SK-N-SH treated with all-trans-retinoic acid at 6 μM for 48 hours (cell line): ENCODE data around the gene OSBPL3.
A peak's percentile ranks its signal among the peaks of the same experiment; 100 is the strongest.

ENCODE experiments used
- ATAC-seq: fragments of 200-7000 bp; cut with Tn5 transposase; 3 replicates; pipeline ENCODE4 v1.9.1; 2020; ENCODE audit warnings: mild to moderate bottlenecking, moderate library complexity
- ARNTL ChIP-seq: fragments of 450-650 bp; formaldehyde crosslinking; IDR thresholded peaks from 2 replicates; pipeline ENCODE4 v1.5.0; 2020; ENCODE audit warnings: low read depth, mild to moderate bottlenecking, moderate library complexity, borderline replicate concordance
- BACH2 ChIP-seq: fragments of 250-450 bp; sonication (Bioruptor Pico); IDR thresholded peaks from 2 replicates; pipeline ENCODE4 v1.9.0; 2021; ENCODE audit warnings: mild to moderate bottlenecking, borderline replicate concordance
- CREB5 ChIP-seq: fragments of 250-450 bp; sonication (Bioruptor Pico); IDR thresholded peaks from 2 replicates; pipeline ENCODE4 v1.5.1; 2020; ENCODE audit warnings: low read depth, mild to moderate bottlenecking, moderate library complexity
- CSDC2 ChIP-seq: fragments of 250-450 bp; sonication (Bioruptor Pico); IDR thresholded peaks from 2 replicates; pipeline ENCODE4 v1.5.0; 2020; ENCODE audit warnings: mild to moderate bottlenecking, moderate library complexity
- GLIS3 ChIP-seq: fragments of 250-450 bp; sonication (Bioruptor Pico); IDR thresholded peaks from 2 replicates; pipeline ENCODE4 v1.5.0; 2020; ENCODE audit warnings: mild to moderate bottlenecking, moderate library complexity
- OSR1 ChIP-seq: fragments of 250-450 bp; sonication (Bioruptor Pico); IDR thresholded peaks from 2 replicates; pipeline ENCODE4 v1.8.0; 2022; ENCODE audit warnings: moderate library complexity, mild to moderate bottlenecking, inconsistent platforms
- PATZ1 ChIP-seq: fragments of 250-450 bp; sonication (Bioruptor Pico); IDR thresholded peaks from 2 replicates; pipeline ENCODE4 v1.8.0; 2020; ENCODE audit warnings: mild to moderate bottlenecking, moderate library complexity, borderline replicate concordance
- POU6F1 ChIP-seq: fragments of 250-450 bp; sonication (Bioruptor Pico); IDR thresholded peaks from 2 replicates; pipeline ENCODE4 v1.8.0; 2021; ENCODE audit warnings: low read depth, mild to moderate bottlenecking, moderate library complexity, borderline replicate concordance
- RARB ChIP-seq: fragments of 250-450 bp; sonication (Bioruptor Pico); IDR thresholded peaks from 2 replicates; pipeline ENCODE4 v1.8.0; 2021; ENCODE audit warnings: mild to moderate bottlenecking, moderate library complexity
- SNAI2 ChIP-seq: fragments of 250-450 bp; sonication (Bioruptor Pico); IDR thresholded peaks from 2 replicates; pipeline ENCODE4 v1.5.0; 2020; ENCODE audit warnings: mild to moderate bottlenecking, moderate library complexity
- TCF4 ChIP-seq: fragments of 250-450 bp; sonication (Bioruptor Pico); IDR thresholded peaks from 2 replicates; pipeline ENCODE4 v1.8.0; 2021; ENCODE audit warnings: mild to moderate bottlenecking, moderate library complexity, borderline replicate concordance
- TSHZ2 ChIP-seq: fragments of 250-450 bp; sonication (Bioruptor Pico); IDR thresholded peaks from 2 replicates; pipeline ENCODE4 v1.5.0; 2020; ENCODE audit warnings: mild to moderate bottlenecking, moderate library complexity
- ZNF70 ChIP-seq: fragments of 450-650 bp; formaldehyde crosslinking; IDR thresholded peaks from 2 replicates; pipeline ENCODE4 v1.5.0; 2020; ENCODE audit warnings: mild to moderate bottlenecking, moderate library complexity
- ZNF8 ChIP-seq: fragments of 450-650 bp; formaldehyde crosslinking; IDR thresholded peaks from 2 replicates; pipeline ENCODE4 v1.5.0; 2020; ENCODE audit warnings: mild to moderate bottlenecking, moderate library complexity

OSBPL3 gene

GRCh38 chr7:24767878-24768569 lies 212.0 kb downstream of the OSBPL3 start:
- ATAC-seq, result peak; percentile 57

GRCh38 chr7:24764972-24765744 lies 214.8 kb downstream of the OSBPL3 start:
- peak; percentile 30; the same call in 1 of the 3 replicates for ATAC-seq
- TF ChIP-seq TCF4 (CRISPR knock-in tag) (peak; percentile 51; the same call in 1 of the 2 replicates), TSHZ2 (CRISPR knock-in tag) (peak; percentile 63; the same call in 1 of the 2 replicates), ARNTL (CRISPR knock-in tag) (no peak), BACH2 (CRISPR knock-in tag) (no peak)

More at GRCh38 chr7:24767878-24768569, 212.0 kb downstream of the OSBPL3 start:
- TF ChIP-seq TCF4 (CRISPR knock-in tag) (peak; percentile 50; the same call in 1 of the 2 replicates), OSR1 (CRISPR knock-in tag) (no peak)

GRCh38 chr7:24764011-24764410 lies 216.0 kb downstream of the OSBPL3 start:
- TF ChIP-seq GLIS3 (CRISPR knock-in tag) (no peak), RARB (CRISPR knock-in tag) (no peak), TSHZ2 (CRISPR knock-in tag) (no peak), PATZ1 (CRISPR knock-in tag) (no peak), SNAI2 (CRISPR knock-in tag) (no peak), ZNF70 (CRISPR knock-in tag) (no peak), ZNF8 (CRISPR knock-in tag) (no peak), BACH2 (CRISPR knock-in tag) (no peak), CREB5 (CRISPR knock-in tag) (no peak), TCF4 (CRISPR knock-in tag) (no peak), CSDC2 (no peak), ARNTL (CRISPR knock-in tag) (no peak), POU6F1 (no peak)
- TF ChIP-seq, all 23 proteins: peak for 0
- no peak for ATAC-seq
